PC-3 (cell line): ENCODE measurements around the gene ADGRF4.

Experiments used
- EZH2 ChIP-seq: fragments of 300-600 bp; sonication (generic); IDR thresholded peaks from one replicate; pipeline ENCODE4 v1.6.1; 2017; ENCODE audit warnings: antibody characterized with exemption, mild to moderate bottlenecking, low read length; ENCODE audit not compliant: unreplicated experiment
- TF ChIP-seq, protein P1 (sequence below): fragments of 300-600 bp; sonication (generic); conservative IDR thresholded peaks from 2 replicates; pipeline ENCODE4 v1.5.1; 2017; ENCODE audit warnings: antibody characterized with exemption, low read depth, mild to moderate bottlenecking, low read length

- TF ChIP-seq, protein P1, sequence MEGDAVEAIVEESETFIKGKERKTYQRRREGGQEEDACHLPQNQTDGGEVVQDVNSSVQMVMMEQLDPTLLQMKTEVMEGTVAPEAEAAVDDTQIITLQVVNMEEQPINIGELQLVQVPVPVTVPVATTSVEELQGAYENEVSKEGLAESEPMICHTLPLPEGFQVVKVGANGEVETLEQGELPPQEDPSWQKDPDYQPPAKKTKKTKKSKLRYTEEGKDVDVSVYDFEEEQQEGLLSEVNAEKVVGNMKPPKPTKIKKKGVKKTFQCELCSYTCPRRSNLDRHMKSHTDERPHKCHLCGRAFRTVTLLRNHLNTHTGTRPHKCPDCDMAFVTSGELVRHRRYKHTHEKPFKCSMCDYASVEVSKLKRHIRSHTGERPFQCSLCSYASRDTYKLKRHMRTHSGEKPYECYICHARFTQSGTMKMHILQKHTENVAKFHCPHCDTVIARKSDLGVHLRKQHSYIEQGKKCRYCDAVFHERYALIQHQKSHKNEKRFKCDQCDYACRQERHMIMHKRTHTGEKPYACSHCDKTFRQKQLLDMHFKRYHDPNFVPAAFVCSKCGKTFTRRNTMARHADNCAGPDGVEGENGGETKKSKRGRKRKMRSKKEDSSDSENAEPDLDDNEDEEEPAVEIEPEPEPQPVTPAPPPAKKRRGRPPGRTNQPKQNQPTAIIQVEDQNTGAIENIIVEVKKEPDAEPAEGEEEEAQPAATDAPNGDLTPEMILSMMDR: no peak
- TF ChIP-seq EZH2: no peak
Observed at GRCh38 chr6:47698342-47698787, at the start of gene ADGRF4.
